NCI-H2107 treated with DMSO at 0.1 percent for 48 hours (cell line): ENCODE data around the gene PTGDR.

Source experiments
- DNase-seq: peaks from one replicate; lab custom pipeline; 2025; ENCODE audit not compliant: unreplicated experiment; lab: John Stamatoyannopoulos, UW

The PTGDR gene

GRCh38 chr14:52263190-52263589, 4.3 kb upstream of the PTGDR start:
- DNase-seq, result no peak

DNA sequence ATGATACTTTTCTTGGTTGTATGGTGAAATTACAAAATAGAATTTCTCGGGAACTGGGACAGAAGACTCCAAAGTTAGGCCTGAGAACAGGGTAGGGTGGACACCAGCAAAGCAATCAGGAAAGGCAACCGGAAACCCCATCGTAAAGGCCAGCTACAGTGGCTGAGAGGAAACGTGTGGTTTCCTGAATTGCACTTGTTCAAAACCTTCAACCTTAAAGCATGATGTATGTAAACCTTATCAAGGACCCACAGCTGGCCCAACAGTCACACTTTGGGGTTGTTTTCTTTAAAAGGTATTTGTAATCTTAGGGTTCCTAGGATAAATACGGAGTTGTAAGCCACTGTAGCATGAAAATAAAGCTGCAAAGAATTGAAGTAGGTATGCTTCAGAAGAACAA, 2.2 kb upstream of the PTGDR start:
- DNase-seq, result no peak

- DNase-seq, result no peak
These were observed 1.3 kb upstream of the PTGDR start for GRCh38 chr14:52266179-52266578.

GRCh38 chr14:52266782-52267181, 716 bp upstream of the PTGDR start:
- DNase-seq, result no peak

GRCh38 chr14:52268279-52269061, 972 bp downstream of the PTGDR start:
- DNase-seq, result no peak

DNA sequence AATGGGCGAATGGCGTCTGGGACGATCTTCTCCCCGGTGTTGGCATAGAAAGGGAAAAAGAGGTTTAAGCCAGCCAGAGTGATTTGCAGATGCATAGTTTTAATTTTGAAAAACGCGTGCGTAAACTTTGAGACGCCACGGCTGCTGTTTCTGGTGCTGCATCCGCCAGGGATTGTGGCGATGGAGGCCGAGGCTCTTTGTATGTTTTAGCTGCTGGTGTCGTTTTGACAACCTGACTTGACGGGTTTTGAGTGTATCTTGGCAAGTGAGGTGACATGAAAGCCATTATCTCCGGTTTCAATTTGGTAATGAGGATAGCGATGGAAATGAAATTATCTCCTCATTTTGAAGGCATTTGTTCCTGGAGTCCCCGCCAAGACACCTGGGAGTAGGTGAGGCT, 1.6 kb downstream of the PTGDR start:
- no peak for DNase-seq

DNA sequence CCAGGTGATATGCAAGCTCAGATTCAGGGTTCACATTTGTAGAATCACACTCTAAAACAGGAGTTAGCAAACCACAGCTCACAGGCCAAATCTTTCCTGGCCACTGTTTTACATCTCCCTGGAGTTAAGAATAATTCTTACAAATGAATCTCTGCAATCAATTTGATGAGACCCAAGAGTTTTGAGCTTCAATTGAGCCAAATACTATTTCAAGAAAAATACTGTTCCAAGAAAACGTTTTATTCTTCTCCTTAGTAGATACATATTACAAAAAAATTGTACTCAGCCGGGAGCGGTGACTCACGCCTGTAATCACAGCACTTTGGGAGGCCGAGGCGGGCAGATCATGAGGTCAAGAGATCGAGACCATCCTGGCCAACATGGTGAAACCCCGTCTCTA, 2.5 kb downstream of the PTGDR start:
- DNase-seq, result no peak

GRCh38 chr14:52271538-52271937, 4.0 kb downstream of the PTGDR start:
- DNase-seq, result no peak

DNA sequence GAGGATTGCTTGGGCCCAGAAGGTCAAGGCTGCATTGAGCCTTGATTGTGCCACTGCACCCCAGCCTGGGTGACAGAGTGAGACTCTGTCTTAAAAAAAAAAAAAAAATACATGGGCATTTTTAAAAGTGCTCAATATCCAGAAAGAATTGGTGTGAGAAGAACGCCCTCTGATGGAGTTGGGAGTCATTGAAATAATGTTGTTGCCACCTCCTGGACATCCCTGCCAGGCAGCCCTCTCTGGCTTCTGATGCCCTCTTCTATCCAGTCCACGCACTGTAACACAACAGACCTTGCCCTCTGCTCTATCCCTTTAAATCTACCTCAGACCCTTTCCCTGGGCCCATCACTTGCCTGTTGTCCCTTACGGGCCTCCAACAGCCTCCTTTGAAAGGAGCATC, 4.9 kb downstream of the PTGDR start:
- no peak for DNase-seq

DNA sequence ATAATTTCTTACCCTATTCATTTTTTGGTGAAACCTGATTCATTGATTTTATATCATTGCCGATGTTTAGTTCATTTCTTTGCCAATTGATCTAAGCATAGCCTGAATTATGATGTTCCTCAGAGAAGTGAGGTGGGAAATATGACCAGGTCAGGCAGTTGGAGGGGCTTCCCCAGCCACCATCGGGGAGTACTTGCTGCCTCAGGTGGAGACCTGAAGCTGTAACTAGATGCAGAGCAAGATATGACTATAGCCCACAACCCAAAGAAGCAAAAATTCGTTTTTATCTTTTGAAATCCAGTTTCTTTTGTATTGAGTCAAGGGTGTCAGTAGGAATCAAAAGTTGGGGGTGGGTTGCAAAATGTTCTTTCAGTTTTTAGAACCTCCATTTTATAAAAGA, 7.9 kb downstream of the PTGDR start:
- DNase-seq, result no peak

DNA sequence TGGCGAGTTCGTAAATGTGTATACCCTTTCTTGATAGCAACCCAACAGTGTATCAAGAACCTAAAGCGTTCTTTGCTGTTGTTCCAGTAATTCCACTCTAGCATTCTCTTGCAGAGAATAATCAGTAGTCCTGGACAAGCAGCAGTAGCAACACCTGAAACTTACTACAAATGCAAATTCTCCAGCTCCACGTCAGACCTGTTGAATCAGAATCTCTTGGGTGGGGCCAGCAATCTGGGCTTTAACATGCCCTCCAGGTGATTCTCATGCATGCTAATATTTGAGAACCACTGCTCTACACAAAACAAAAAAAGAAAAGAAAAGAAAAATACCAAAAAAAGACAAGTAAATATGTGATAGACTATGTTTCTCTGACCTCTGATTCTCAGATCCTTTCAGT, 10.1 kb downstream of the PTGDR start:
- no peak for DNase-seq

GRCh38 chr14:52279408-52279807, 11.9 kb downstream of the PTGDR start:
- no peak for DNase-seq

- DNase-seq, result no peak
These were observed 15.6 kb downstream of the PTGDR start for GRCh38 chr14:52283099-52283498.

- DNase-seq, result no peak
These were observed 19.5 kb downstream of the PTGDR start for GRCh38 chr14:52286661-52287649.

GRCh38 chr14:52296378-52296777, 28.9 kb downstream of the PTGDR start:
- DNase-seq, result no peak

- DNase-seq, result no peak
These were observed 31.3 kb downstream of the PTGDR start for GRCh38 chr14:52298795-52299194.

- DNase-seq, result peak; percentile 51
These were observed 32.3 kb downstream of the PTGDR start for GRCh38 chr14:52299692-52300278.

DNA sequence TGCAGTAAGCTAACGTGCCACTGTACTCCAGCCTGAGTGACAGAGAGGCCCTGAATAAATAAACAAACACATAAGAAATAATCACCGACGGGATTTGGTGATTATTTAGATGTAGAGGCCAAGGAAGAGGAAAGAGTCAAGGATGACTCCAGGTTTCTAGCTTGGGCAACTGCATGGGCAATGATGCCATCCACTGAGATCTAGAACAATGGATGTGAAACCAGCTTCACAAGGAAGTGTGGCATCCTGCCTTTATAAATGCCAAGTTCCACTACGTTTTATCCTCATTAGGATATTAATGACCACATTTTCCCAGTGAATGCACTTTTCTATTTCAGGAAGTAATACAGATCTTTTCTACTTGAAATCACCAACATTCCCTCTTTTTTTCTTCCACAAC, 35.7 kb downstream of the PTGDR start:
- DNase-seq, result no peak

GRCh38 chr14:52304248-52304904, 36.9 kb downstream of the PTGDR start:
- DNase-seq, result no peak

DNA sequence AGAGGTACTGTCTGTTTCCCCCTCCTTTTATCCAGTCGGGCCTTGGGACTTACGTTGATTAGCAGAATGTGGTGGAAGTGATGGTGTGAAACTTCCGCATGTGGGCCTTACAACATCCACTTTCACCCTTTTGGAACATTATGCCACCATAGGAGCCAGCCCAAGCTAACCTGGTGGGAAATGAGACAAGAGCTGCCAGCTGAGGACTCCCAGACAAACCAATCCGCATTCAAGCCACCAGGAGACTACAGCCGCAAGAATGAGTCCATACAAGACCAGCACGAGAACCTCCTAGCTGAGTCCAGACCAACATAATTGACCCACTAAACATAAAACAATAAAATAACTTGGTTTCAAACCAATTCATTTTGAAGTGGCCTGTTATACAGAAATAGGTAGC, 37.5 kb downstream of the PTGDR start:
- DNase-seq, result no peak

- DNase-seq, result no peak
These were observed 39.9 kb downstream of the PTGDR start for GRCh38 chr14:52307376-52307775.
